ENCODE data around the gene CTSW.

CTSW gene

GRCh38 chr11:65898656-65899355, 19.2 kb downstream of the CTSW start:
- TF ChIP-seq CTCF (IDR thresholded peaks at IDR 0.05; ENCODE audit: low read depth, low read length) = no peak
- H3K4me3 ChIP-seq (ENCODE audit: low read depth, low read length) = peak overlapping the region; percentile 93

- TF ChIP-seq CTCF (IDR thresholded peaks at IDR 0.05; ENCODE audit: low read depth, low read length) = no peak
- peak overlapping the region; percentile 93 for H3K4me3 ChIP-seq (ENCODE audit: low read depth, low read length)
Observed at GRCh38 chr11:65899356-65900124, 19.9 kb downstream of the CTSW start.

GRCh38 chr11:65900125-65900898, 20.7 kb downstream of the CTSW start, which contains the start of gene FOSL1:
TSS of gene FOSL1 (minus strand) at chr11:65900388. CDS start at chr11:65900339, 49 bp downstream.
- peak within 1 kb of the TSS; percentile 93 for H3K4me3 ChIP-seq (ENCODE audit: low read depth, low read length)
- no peak for TF ChIP-seq CTCF (IDR thresholded peaks at IDR 0.05; ENCODE audit: low read depth, low read length)

- no peak for TF ChIP-seq CTCF (IDR thresholded peaks at IDR 0.05; ENCODE audit: low read depth, low read length)
- H3K4me3 ChIP-seq (ENCODE audit: low read depth, low read length) = peak overlapping the region; percentile 93
Observed at GRCh38 chr11:65900899-65901180, 21.2 kb downstream of the CTSW start.

- peak overlapping the region; percentile 24; the same call in 1 of the 2 replicates for H3K4me3 ChIP-seq (ENCODE audit: low read depth, low read length)
- TF ChIP-seq CTCF (IDR thresholded peaks at IDR 0.05; ENCODE audit: low read depth, low read length) = no peak
Observed at GRCh38 chr11:65903068-65903481, 23.4 kb downstream of the CTSW start.

GRCh38 chr11:65903715-65904114, 24.1 kb downstream of the CTSW start:
- TF ChIP-seq CTCF (IDR thresholded peaks at IDR 0.05; ENCODE audit: low read depth, low read length) = no peak
- no peak overlapping the region for H3K4me3 ChIP-seq (ENCODE audit: low read depth, low read length)

Data from WI38 (cell line).